GM20000 (cell line): Measurements from ENCODE around the gene VOPP1.

Experiments
- DNase-seq: peaks from one replicate; pipeline ENCODE4 v3.0.0; 2012; ENCODE audit warnings: low spot score
- CTCF ChIP-seq: IDR thresholded peaks from 2 replicates; pipeline ENCODE4 v1.5.1; 2012; ENCODE audit warnings: mild to moderate bottlenecking, control low read depth; ENCODE audit errors: extremely low read depth, missing control alignments

The VOPP1 gene

DNA sequence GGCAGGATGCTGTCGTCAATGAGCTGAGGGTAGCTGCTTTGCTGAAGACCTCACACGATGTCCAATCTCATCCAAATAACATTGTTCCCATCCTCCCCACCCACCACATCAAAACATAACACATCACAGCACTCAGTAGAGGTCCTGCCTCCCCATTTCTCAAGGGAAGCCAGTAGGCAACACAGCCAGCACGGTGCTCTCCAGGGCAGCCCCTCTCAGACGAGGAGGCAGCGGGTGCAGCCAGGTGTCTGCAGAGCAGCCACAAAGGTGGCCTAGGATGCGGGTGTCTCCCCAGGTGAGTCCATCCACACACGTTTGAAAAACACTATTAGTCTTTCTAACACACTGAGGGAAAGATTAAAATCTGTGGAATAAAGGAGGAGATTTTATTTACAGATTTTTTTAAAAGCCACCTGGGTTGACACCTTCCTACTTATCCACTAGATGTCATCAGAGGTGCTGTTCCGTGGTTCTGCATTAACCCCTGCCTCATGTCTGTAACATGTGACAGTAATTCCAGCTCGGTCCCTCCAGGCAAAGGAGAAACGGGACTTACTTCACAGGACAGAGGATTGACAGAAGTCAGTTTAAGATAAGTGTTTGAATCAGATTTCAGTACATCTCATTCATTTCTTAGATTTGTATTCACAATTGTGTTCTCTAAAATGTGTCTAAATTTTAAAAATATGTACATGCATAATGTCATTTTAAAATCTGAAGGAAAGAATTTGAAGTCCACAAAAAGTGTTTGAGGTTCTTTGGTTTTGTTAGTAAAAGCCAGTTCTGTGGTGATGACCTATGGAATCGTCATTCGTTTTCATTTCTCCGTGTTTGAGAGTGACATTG is 139.1 kb downstream of the VOPP1 start:
- TF ChIP-seq CTCF = no peak
- peak; percentile 73 for DNase-seq

GRCh38 chr7:55432506-55432905 is 139.8 kb downstream of the VOPP1 start:
- no peak for DNase-seq
- TF ChIP-seq CTCF = no peak

- no peak for TF ChIP-seq CTCF
- no peak for DNase-seq
Measured at GRCh38 chr7:55431898-55432297, 140.4 kb downstream of the VOPP1 start.

DNA sequence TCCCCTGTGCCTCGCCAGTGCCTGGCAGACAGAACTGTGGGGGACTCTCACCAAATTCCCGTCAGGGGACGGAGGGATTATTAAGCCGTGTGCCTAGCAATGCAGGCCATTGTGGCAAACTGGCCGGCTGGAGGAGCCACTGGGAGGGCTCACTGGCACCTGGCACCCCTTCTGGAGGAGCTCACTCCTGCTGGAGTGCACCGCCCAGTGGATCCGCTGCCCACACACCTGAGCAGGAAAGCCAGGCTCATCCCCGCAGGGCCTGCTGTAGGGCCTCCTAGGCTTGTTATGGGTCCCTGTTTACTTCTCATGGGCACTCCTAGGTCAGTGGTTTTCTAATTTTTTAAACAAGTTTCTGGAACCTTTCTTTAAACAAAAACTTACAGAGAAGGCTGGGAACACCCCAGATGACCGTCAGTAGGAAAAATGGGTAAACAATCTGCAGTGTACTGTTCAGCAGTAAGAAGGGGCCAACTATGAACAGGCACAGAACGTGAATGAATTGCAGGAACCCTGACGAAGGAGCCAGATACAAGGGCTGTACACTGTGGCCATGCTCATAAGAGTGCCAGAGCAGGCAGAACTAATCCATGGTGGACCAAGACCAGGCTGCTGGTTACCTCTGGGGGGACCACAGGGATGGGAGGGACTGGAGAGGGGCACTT is 142.3 kb downstream of the VOPP1 start:
- TF ChIP-seq CTCF = no peak

DNA sequence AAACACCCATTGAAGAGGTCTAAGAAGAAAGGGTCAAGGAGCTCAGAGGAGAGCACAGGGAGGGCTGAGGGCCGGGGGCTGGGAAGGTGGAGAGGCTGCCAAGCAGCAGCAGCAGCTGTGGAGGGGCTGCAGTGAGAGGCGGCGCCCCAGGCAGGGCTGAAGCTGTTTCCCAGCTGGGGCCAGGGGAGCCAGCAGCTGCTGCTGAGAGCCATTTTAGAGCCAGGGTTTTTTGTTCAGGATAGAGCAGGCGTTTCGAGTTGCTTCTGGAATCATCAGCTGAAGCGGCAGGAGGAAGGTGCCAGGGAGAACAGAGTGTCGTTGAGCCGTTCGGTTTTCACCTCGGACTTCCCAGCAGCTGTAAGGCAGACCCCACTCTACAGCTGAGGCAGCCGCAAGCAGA is 144.5 kb downstream of the VOPP1 start:
- TF ChIP-seq CTCF = no peak
- DNase-seq = no peak

More for the DNA sequence above, 142.3 kb downstream of the VOPP1 start:
- no peak for DNase-seq

DNA sequence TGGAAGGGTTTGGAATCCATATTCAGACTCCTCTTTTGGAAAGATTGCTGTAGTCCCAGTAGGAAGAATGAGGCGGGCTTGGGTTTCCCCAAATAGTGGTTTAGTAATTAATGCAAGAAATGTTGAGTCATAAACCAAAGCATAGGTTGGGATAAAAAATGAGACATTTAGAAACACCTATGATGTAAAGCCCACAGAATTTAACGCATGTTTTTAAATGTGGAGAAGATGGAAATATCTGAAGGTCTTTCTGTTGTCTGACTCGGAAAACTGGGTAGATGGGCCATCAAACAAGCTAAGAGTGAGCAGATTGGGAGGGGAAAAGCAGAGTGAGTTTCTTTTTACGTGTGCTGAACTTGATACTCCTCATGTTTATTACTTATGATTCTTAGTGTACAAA is 145.0 kb downstream of the VOPP1 start:
- TF ChIP-seq CTCF = no peak

GRCh38 chr7:55426676-55427075 is 145.6 kb downstream of the VOPP1 start:
- no peak for DNase-seq
- no peak for TF ChIP-seq CTCF

More for the DNA sequence above, 145.0 kb downstream of the VOPP1 start:
- no peak for DNase-seq
